ENCODE measurements around the gene DVL2.
A peak's percentile ranks its signal among the peaks of the same experiment; 100 is the strongest.

The DVL2 gene

DNA sequence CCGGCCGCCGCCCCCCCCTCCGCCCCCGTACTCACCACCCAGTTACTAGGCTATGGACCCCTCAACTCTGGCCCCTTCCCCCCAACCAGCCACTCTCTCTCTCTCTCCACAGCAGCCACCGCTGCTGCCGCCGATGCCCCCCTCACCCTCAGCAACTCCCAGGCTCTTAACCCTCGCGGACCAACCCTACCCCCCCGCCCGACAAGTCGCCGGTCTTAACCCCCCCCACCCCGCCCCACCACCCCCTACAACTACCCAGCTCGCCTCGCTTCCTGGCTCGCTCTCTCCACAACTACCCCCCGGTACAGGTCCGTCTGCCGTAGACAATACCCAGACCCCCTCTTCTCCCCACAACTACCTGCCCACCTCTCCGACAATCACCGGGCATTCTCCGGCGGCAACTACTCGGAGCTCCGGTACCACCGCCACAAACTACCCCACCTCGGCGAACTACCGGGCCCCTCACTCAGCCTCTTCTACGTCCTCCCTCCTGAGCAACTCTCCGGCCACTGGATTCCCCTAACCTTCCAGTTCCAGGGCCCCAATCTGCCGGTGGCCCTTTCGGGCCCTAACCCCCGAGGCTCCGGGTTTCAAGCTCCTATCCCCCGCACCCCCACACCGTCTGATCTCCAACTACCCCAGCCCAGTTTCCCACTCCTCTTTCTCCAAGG, 4.2 kb upstream of the DVL2 start (continued):
- TF ChIP-seq, protein P1, sequence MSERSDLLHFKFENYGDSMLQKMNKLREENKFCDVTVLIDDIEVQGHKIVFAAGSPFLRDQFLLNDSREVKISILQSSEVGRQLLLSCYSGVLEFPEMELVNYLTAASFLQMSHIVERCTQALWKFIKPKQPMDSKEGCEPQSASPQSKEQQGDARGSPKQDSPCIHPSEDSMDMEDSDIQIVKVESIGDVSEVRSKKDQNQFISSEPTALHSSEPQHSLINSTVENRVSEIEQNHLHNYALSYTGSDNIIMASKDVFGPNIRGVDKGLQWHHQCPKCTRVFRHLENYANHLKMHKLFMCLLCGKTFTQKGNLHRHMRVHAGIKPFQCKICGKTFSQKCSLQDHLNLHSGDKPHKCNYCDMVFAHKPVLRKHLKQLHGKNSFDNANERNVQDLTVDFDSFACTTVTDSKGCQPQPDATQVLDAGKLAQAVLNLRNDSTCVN (tag by site-specific recombination; optimal IDR thresholded peaks at IDR 0.05), result no peak
- TF ChIP-seq YY2 (tag by site-specific recombination; IDR thresholded peaks at IDR 0.05) (no peak), YY1 (tag by site-specific recombination; IDR thresholded peaks at IDR 0.05) (no peak), PRDM1 (tag by site-specific recombination; IDR thresholded peaks at IDR 0.05) (no peak), IKZF3 (tag by site-specific recombination; IDR thresholded peaks at IDR 0.05) (no peak), ZBTB8A (tag by site-specific recombination; IDR thresholded peaks at IDR 0.05) (peak; percentile 43; the same call in 1 of the 2 replicates), ZNF24 (tag by site-specific recombination; IDR thresholded peaks at IDR 0.05) (no peak), ZBTB7A (tag by site-specific recombination; IDR thresholded peaks at IDR 0.05; ENCODE audit: low read depth) (peak; percentile 57; the same call in 1 of the 2 replicates), ZNF521 (tag by site-specific recombination; IDR thresholded peaks at IDR 0.05) (no peak), ZNF266 (tag by site-specific recombination; IDR thresholded peaks at IDR 0.05; ENCODE audit: low read depth) (0 out of 2 replicates have a peak, but pooled peaks have one; percentile 25), ZNF366 (tag by site-specific recombination; conservative IDR thresholded peaks at IDR 0.05) (no peak), ZNF560 (tag by site-specific recombination; IDR thresholded peaks at IDR 0.05; ENCODE audit: borderline replicate concordance) (no peak), ZNF416 (tag by site-specific recombination; IDR thresholded peaks at IDR 0.05) (no peak; the same call in 1 of the 2 replicates), ZFP69B (tag by site-specific recombination; IDR thresholded peaks at IDR 0.05) (0 out of 2 replicates have a peak, but pooled peaks have one; percentile 21), TCF7L2 (IDR thresholded peaks at IDR 0.05; ENCODE audit: borderline replicate concordance, low read depth, low read length) (no peak), ZBTB48 (tag by site-specific recombination; IDR thresholded peaks at IDR 0.05) (peak; percentile 31; the same call in 1 of the 2 replicates), ZNF777 (tag by site-specific recombination; IDR thresholded peaks at IDR 0.05; ENCODE audit: borderline replicate concordance) (0 out of 2 replicates have a peak, but pooled peaks have one; percentile 17), ZNF785 (tag by site-specific recombination; IDR thresholded peaks at IDR 0.05) (no peak), GLIS1 (tag by site-specific recombination; IDR thresholded peaks at IDR 0.05) (peak; percentile 30; the same call in 1 of the 2 replicates), ZNF623 (tag by site-specific recombination; IDR thresholded peaks at IDR 0.05) (peak; percentile 16; the same call in 1 of the 2 replicates), SP7 (tag by site-specific recombination; IDR thresholded peaks at IDR 0.05) (no peak)
- TF ChIP-seq, protein P2, sequence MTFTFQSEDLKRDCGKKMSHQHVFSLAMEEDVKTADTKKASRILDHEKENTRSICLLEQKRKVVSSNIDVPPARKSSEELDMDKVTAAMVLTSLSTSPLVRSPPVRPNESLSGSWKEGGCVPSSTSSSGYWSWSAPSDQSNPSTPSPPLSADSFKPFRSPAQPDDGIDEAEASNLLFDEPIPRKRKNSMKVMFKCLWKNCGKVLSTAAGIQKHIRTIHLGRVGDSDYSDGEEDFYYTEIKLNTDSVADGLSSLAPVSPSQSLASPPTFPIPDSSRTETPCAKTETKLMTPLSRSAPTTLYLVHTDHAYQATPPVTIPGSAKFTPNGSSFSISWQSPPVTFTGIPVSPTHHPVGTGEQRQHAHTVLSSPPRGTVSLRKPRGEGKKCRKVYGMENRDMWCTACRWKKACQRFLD (tag by site-specific recombination; IDR thresholded peaks at IDR 0.05), result no peak
- TF ChIP-seq, protein P3, sequence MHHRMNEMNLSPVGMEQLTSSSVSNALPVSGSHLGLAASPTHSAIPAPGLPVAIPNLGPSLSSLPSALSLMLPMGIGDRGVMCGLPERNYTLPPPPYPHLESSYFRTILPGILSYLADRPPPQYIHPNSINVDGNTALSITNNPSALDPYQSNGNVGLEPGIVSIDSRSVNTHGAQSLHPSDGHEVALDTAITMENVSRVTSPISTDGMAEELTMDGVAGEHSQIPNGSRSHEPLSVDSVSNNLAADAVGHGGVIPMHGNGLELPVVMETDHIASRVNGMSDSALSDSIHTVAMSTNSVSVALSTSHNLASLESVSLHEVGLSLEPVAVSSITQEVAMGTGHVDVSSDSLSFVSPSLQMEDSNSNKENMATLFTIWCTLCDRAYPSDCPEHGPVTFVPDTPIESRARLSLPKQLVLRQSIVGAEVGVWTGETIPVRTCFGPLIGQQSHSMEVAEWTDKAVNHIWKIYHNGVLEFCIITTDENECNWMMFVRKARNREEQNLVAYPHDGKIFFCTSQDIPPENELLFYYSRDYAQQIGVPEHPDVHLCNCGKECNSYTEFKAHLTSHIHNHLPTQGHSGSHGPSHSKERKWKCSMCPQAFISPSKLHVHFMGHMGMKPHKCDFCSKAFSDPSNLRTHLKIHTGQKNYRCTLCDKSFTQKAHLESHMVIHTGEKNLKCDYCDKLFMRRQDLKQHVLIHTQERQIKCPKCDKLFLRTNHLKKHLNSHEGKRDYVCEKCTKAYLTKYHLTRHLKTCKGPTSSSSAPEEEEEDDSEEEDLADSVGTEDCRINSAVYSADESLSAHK (tag by site-specific recombination; IDR thresholded peaks at IDR 0.05), result no peak
- TF ChIP-seq, protein P4, sequence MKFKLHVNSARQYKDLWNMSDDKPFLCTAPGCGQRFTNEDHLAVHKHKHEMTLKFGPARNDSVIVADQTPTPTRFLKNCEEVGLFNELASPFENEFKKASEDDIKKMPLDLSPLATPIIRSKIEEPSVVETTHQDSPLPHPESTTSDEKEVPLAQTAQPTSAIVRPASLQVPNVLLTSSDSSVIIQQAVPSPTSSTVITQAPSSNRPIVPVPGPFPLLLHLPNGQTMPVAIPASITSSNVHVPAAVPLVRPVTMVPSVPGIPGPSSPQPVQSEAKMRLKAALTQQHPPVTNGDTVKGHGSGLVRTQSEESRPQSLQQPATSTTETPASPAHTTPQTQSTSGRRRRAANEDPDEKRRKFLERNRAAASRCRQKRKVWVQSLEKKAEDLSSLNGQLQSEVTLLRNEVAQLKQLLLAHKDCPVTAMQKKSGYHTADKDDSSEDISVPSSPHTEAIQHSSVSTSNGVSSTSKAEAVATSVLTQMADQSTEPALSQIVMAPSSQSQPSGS (tag by site-specific recombination; IDR thresholded peaks at IDR 0.05; ENCODE audit: low read depth), result no peak
- TF ChIP-seq, protein P5, sequence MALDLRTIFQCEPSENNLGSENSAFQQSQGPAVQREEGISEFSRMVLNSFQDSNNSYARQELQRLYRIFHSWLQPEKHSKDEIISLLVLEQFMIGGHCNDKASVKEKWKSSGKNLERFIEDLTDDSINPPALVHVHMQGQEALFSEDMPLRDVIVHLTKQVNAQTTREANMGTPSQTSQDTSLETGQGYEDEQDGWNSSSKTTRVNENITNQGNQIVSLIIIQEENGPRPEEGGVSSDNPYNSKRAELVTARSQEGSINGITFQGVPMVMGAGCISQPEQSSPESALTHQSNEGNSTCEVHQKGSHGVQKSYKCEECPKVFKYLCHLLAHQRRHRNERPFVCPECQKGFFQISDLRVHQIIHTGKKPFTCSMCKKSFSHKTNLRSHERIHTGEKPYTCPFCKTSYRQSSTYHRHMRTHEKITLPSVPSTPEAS (tag by site-specific recombination; IDR thresholded peaks at IDR 0.05), result no peak
- TF ChIP-seq, protein P6, sequence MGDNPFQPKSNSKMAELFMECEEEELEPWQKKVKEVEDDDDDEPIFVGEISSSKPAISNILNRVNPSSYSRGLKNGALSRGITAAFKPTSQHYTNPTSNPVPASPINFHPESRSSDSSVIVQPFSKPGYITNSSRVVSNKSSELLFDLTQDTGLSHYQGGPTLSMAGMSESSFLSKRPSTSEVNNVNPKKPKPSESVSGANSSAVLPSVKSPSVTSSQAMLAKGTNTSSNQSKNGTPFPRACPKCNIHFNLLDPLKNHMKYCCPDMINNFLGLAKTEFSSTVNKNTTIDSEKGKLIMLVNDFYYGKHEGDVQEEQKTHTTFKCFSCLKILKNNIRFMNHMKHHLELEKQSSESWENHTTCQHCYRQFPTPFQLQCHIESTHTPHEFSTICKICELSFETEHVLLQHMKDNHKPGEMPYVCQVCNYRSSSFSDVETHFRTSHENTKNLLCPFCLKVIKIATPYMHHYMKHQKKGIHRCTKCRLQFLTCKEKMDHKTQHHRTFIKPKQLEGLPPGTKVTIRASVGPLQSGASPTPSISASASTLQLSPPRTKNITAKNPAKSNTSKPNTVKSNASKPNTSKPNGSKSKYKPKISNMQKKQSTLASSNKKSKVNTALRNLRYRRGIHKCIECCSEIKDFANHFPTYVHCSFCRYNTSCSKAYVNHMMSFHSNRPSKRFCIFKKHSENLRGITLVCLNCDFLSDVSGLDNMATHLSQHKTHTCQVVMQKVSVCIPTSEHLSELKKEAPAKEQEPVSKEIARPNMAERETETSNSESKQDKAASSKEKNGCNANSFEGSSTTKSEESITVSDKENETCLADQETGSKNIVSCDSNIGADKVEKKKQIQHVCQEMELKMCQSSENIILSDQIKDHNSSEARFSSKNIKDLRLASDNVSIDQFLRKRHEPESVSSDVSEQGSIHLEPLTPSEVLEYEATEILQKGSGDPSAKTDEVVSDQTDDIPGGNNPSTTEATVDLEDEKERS (tag by site-specific recombination; IDR thresholded peaks at IDR 0.05), result no peak
- TF ChIP-seq, protein P7, sequence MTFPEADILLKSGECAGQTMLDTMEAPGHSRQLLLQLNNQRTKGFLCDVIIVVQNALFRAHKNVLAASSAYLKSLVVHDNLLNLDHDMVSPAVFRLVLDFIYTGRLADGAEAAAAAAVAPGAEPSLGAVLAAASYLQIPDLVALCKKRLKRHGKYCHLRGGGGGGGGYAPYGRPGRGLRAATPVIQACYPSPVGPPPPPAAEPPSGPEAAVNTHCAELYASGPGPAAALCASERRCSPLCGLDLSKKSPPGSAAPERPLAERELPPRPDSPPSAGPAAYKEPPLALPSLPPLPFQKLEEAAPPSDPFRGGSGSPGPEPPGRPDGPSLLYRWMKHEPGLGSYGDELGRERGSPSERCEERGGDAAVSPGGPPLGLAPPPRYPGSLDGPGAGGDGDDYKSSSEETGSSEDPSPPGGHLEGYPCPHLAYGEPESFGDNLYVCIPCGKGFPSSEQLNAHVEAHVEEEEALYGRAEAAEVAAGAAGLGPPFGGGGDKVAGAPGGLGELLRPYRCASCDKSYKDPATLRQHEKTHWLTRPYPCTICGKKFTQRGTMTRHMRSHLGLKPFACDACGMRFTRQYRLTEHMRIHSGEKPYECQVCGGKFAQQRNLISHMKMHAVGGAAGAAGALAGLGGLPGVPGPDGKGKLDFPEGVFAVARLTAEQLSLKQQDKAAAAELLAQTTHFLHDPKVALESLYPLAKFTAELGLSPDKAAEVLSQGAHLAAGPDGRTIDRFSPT (tag by site-specific recombination; IDR thresholded peaks at IDR 0.05), result no peak

Data from HEK293 (cell line).